Left lobe of liver (tissue), 2 donors: ENCODE results near the gene TMEM215. TPM values are rescaled to one million over a fixed set of nuclear protein-coding genes. Genes with fewer than 3 reads are reported as not detected.
"Not testable (repeated sequence)": the region's sequence is repeated elsewhere in the genome, so short reads cannot be mapped to it uniquely, and the experiment has no call there.

Experiments used
- ATAC-seq: fragments of 200-7000 bp; cut with Tn5 transposase; one replicate; pipeline ENCODE4 v1.9.1; 2020; ENCODE audit warnings: mild to moderate bottlenecking, moderate library complexity
- DNase-seq: peaks from one replicate; pipeline ENCODE4 v3.0.0-alpha.2; 2020; ENCODE audit warnings: low spot score
- total RNA-seq: library from RNA; stranded (reverse); gene quantifications from one replicate; pipeline ENCODE4 v1.2.1, GENCODE V29; 2021
- donor health status: DM: no; HTN: no; CAD: no; lungs with moderate emphysema.
- donor health status: DM: no; HTN: yes; CAD: no.

Gene TMEM215, protein sequence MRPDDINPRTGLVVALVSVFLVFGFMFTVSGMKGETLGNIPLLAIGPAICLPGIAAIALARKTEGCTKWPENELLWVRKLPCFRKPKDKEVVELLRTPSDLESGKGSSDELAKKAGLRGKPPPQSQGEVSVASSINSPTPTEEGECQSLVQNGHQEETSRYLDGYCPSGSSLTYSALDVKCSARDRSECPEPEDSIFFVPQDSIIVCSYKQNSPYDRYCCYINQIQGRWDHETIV
- total RNA-seq = not detected

GRCh38 chr9:32783168-32783891, at the start of gene TMEM215:
TSS of gene TMEM215 (plus strand) at chr9:32783540. CDS start at chr9:32784184, 644 bp downstream.
- ATAC-seq (no peak), DNase-seq (no peak)

- DNase-seq (no peak), ATAC-seq (no peak)
Observed at GRCh38 chr9:32735476-32735875, 47.9 kb upstream of the TMEM215 start.

DNA sequence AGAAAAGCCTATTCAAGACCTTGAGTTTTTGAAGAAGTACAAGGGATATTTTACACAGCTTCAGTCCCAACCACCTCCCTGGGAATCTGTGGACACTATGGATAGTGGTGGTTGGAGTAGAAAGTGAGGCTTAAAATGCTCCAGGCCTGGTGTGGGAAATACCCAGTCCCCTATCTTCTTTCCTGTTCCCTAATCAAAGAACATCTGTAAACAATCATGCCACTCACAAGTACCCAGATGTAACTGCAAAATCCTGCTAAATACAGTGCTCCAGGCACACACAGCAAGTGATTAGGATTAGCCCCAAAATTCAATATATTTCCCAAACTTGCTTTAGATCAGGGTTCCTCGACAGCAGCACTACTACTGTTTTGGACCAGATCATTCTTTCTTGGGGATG, 46.0 kb upstream of the TMEM215 start:
- ATAC-seq (no peak), DNase-seq (no peak)

- ATAC-seq (no peak), DNase-seq (no peak)
Observed at GRCh38 chr9:32738501-32739172, 44.7 kb upstream of the TMEM215 start.

- DNase-seq (peak; percentile 72), ATAC-seq (peak; percentile 90)
Observed at GRCh38 chr9:32741706-32742105, 41.6 kb upstream of the TMEM215 start.

DNA sequence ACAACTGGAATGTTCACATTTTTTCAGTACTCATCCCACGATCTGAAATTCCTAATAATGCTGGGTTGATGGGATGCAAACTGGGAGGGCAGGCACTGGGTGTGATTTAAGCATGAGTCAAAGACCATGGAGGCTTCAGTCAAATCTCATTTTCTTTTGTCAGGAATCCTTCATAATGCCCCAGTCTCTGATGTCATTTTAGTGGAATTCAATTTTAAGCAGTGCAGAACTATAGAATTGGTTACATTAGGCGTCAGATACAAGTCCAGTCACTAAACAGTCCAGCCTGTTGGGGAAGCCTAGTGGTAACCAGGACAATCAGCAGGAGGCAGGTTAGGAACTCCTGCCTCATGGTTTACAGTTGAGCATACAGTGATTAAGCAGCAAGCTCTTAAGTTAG, 41.0 kb upstream of the TMEM215 start:
- ATAC-seq = no peak
- no peak for DNase-seq

DNA sequence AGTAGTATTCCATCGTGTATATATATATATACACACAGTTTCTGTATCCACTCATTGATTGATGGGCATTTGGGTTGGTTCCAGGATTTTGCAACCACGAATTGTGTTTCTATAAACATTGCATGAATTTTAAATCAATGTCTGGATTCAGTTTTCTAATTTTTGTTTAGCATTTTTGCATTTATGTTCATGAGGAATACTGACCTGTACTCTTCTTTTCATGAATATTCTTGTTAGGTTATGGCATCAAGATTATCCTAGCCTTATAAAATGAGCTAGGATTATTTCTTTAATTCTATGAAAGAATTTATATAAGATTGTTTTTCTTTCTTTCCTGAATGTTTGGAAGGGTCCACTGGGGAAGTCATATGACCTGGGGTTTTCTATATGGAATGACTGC, 35.3 kb upstream of the TMEM215 start:
- ATAC-seq (no peak), DNase-seq (no peak)

DNA sequence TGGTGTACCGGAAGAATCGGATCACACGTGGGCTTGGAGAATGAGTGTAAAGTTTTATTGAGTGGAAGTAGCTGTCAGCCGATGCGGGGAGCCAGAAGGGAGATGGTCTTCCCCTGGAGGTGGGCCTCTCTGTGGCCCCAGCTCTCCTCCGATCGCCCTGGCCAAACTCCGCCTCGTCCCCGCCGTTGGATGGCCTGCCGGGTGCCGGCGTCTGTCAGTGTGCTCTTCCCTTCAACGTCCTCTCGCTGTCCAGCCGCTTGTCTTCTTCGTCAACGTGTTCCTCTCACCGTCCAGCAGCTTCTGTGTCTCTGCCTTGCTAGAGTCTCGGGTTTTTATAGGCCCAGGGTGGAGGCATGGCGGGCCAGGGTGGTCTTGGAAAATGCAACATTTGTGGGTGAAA, 27.6 kb upstream of the TMEM215 start:
- no peak for DNase-seq
- no peak for ATAC-seq

DNA sequence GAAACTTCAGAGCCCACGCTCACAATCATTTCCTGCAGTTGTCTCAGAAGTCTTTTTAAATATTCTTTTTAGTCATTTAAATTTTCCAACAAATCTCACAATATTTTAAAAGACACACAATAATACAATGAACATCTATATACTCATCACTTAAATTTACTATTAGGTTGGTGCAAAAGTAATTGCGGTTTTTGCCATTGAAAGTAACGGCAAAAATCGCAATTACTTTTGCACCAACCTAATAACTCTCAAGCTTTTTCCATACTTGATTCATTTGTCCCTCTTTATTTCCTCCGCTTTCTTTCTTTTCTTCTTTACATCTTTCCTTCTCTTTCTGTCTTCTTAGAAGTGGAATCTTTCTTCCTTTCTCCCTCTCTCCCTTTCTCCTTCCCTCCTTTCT, 19.2 kb upstream of the TMEM215 start:
- ATAC-seq (no peak), DNase-seq (no peak)

- DNase-seq = no peak
- no peak for ATAC-seq
Observed at GRCh38 chr9:32775283-32775682, 8.1 kb upstream of the TMEM215 start.

DNA sequence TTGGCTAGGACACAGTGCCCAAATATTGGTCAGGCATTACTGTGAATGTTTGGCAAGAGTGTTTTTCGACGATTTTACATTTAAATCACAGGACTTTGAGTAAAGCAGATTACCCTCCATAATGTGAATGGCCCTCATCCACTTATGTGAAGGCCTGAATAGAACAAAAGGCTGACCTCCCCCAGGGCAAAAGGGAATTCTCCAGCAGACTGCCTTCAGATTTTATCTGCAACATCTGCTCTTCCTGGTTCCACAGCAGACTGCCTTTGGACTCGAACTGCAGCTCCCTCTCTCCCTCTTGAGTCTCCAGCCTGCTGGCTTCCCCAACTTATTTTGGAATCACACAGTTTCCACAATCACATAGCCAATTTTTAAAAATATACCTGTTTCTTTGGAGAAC, 7.1 kb upstream of the TMEM215 start:
- DNase-seq (no peak), ATAC-seq (no peak)

GRCh38 chr9:32782476-32783167, 718 bp upstream of the TMEM215 start:
- DNase-seq (no peak), ATAC-seq (no peak)

DNA sequence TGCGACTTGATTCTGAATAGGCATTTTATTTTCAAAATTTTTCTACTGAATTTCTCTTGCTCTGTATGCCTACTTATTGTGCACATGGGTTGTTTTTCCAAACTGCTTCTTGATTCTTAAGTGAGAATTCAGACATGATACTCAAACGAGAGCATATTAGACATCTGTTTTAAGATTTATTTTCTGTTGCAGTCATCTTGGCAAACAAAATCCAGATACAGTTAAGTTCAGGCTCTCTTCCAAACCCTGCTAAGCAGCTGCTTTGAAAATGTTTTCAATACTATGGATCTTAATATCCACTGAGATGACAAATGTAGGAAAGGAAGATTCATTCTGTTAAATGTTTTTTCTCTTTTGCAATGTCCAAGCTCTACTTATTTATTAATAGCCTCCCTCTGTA, 4.5 kb downstream of the TMEM215 start:
- no peak for ATAC-seq

GRCh38 chr9:32796015-32796414, 12.7 kb downstream of the TMEM215 start:
- ATAC-seq = not testable (repeated sequence)

More for the DNA sequence above, 4.5 kb downstream of the TMEM215 start:
- no peak for DNase-seq

GRCh38 chr9:32801530-32801929, 18.2 kb downstream of the TMEM215 start:
- ATAC-seq (no peak), DNase-seq (no peak)

More at GRCh38 chr9:32796015-32796414, 12.7 kb downstream of the TMEM215 start:
- DNase-seq = not testable (repeated sequence)

DNA sequence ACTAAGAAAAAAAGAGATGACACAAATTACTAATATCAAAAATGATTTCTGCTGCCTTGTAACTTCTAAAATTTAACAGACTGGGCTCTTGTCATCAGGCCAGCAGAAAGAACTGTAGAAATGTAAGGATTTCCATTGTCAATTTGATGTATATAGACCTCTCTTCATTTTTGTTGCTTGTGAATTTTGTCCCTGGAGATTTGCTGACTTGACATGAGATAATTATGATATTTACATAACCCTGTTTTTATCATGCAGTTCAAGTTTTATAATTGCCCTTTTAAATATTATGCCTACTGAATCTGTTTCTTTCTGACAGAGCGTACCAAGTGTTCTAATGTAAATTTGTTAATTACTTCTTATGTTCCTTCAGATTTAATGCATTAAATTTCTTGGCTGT, 23.9 kb downstream of the TMEM215 start:
- no peak for ATAC-seq

DNA sequence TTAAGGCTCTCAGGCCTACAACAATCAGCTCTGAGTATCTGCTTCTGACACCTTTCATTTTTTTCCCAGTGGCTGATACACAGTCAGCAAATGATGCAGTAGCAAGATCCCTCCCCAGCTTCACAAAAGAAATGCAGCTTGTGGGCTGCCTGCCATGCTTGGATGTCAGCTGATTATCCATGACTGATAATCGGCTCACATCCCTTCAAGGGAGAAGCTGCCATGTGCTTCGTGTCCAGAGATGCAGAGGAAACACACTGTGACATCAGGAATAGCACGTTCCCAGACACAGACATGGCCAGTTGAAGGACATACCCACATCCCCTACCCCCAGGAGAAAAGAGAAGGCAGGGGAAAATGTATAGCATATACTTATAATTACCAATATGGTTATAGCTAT, 27.9 kb downstream of the TMEM215 start:
- ATAC-seq (no peak), DNase-seq (no peak)

More for the DNA sequence above, 23.9 kb downstream of the TMEM215 start:
- DNase-seq = no peak

- no peak for ATAC-seq
- DNase-seq = no peak
Observed at GRCh38 chr9:32820322-32820721, 37.0 kb downstream of the TMEM215 start.

GRCh38 chr9:32823101-32823500, 39.8 kb downstream of the TMEM215 start:
- DNase-seq (no peak), ATAC-seq (no peak)

- DNase-seq (no peak), ATAC-seq (no peak)
Observed at GRCh38 chr9:32823551-32823950, 40.2 kb downstream of the TMEM215 start.

GRCh38 chr9:32825203-32825602, 41.9 kb downstream of the TMEM215 start:
- DNase-seq (no peak), ATAC-seq (no peak)
